Umbilical cord (tissue), 2 donors: ENCODE measurements around the gene FAM163A. TPM values are rescaled to one million over a fixed set of nuclear protein-coding genes. Genes with fewer than 3 reads are reported as not detected.
"Not testable (repeated sequence)": the region's sequence is repeated elsewhere in the genome, so short reads cannot be mapped to it uniquely, and the experiment has no call there.

Experiments used
- DNase-seq: peaks from one replicate; pipeline ENCODE4 v3.0.0-alpha.2; 2015; ENCODE audit warnings: low spot score
- total RNA-seq: library from RNA; depleted of rRNA; stranded (reverse); fragments of >200 nt; gene quantifications from one replicate; pipeline ENCODE4 v1.2.3, GENCODE V29; 2014; ENCODE audit warnings: low replicate concordance; ENCODE audit not compliant: insufficient read depth

FAM163A gene
- total RNA-seq, 1 donor from 2014 or later, result 3.6 TPM

GRCh38 chr1:179814546-179814838 lies 71.4 kb downstream of the FAM163A start:
- no peak for DNase-seq

GRCh38 chr1:179815641-179816040 lies 72.5 kb downstream of the FAM163A start:
- no peak for DNase-seq

GRCh38 chr1:179816196-179816960 lies 73.3 kb downstream of the FAM163A start:
- peak; percentile 31 for DNase-seq

- DNase-seq, result no peak
Measured at GRCh38 chr1:179817056-179817455, 74.0 kb downstream of the FAM163A start.

- DNase-seq, result no peak
Measured at GRCh38 chr1:179817789-179818188, 74.7 kb downstream of the FAM163A start.

GRCh38 chr1:179818260-179818659 lies 75.2 kb downstream of the FAM163A start:
- no peak for DNase-seq

- no peak for DNase-seq
Measured at GRCh38 chr1:179818743-179819173, 75.7 kb downstream of the FAM163A start.

- no peak for DNase-seq
Measured at GRCh38 chr1:179820226-179820970, 77.3 kb downstream of the FAM163A start.

GRCh38 chr1:179821524-179821923 lies 78.4 kb downstream of the FAM163A start:
- no peak for DNase-seq

GRCh38 chr1:179822065-179822464 lies 79.0 kb downstream of the FAM163A start:
- no peak for DNase-seq

- no peak for DNase-seq
Measured at GRCh38 chr1:179823693-179824092, 80.6 kb downstream of the FAM163A start.

- DNase-seq, result no peak
Measured at GRCh38 chr1:179824265-179824664, 81.2 kb downstream of the FAM163A start.

GRCh38 chr1:179825206-179825605 lies 82.1 kb downstream of the FAM163A start:
- no peak for DNase-seq

GRCh38 chr1:179825798-179826460 lies 82.8 kb downstream of the FAM163A start:
- no peak for DNase-seq

- no peak for DNase-seq
Measured at GRCh38 chr1:179826626-179827280, 83.7 kb downstream of the FAM163A start.

- DNase-seq, result no peak
Measured at GRCh38 chr1:179828554-179829110, 85.5 kb downstream of the FAM163A start.

- no peak for DNase-seq
Measured at GRCh38 chr1:179831225-179831624, 88.1 kb downstream of the FAM163A start.

- no peak for DNase-seq
Measured at GRCh38 chr1:179831852-179832699, 89.0 kb downstream of the FAM163A start.

GRCh38 chr1:179836686-179837445 lies 93.8 kb downstream of the FAM163A start:
- DNase-seq, result not testable (repeated sequence)

- DNase-seq, result no peak
Measured at GRCh38 chr1:179840107-179840506, 97.0 kb downstream of the FAM163A start.
